CD4-positive, alpha-beta T cell treated with Interleukin-17A for 4 hours (primary cell): ENCODE data around the gene RNF20.
"Not testable (repeated sequence)": the region's sequence is repeated elsewhere in the genome, so short reads cannot be mapped to it uniquely, and the experiment has no call there.

ENCODE experiments used
- DNase-seq: peaks from one replicate; pipeline ENCODE4 v3.0.0-alpha.2; 2020; ENCODE audit warnings: mixed read lengths

RNF20 gene, protein sequence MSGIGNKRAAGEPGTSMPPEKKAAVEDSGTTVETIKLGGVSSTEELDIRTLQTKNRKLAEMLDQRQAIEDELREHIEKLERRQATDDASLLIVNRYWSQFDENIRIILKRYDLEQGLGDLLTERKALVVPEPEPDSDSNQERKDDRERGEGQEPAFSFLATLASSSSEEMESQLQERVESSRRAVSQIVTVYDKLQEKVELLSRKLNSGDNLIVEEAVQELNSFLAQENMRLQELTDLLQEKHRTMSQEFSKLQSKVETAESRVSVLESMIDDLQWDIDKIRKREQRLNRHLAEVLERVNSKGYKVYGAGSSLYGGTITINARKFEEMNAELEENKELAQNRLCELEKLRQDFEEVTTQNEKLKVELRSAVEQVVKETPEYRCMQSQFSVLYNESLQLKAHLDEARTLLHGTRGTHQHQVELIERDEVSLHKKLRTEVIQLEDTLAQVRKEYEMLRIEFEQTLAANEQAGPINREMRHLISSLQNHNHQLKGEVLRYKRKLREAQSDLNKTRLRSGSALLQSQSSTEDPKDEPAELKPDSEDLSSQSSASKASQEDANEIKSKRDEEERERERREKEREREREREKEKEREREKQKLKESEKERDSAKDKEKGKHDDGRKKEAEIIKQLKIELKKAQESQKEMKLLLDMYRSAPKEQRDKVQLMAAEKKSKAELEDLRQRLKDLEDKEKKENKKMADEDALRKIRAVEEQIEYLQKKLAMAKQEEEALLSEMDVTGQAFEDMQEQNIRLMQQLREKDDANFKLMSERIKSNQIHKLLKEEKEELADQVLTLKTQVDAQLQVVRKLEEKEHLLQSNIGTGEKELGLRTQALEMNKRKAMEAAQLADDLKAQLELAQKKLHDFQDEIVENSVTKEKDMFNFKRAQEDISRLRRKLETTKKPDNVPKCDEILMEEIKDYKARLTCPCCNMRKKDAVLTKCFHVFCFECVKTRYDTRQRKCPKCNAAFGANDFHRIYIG

DNA sequence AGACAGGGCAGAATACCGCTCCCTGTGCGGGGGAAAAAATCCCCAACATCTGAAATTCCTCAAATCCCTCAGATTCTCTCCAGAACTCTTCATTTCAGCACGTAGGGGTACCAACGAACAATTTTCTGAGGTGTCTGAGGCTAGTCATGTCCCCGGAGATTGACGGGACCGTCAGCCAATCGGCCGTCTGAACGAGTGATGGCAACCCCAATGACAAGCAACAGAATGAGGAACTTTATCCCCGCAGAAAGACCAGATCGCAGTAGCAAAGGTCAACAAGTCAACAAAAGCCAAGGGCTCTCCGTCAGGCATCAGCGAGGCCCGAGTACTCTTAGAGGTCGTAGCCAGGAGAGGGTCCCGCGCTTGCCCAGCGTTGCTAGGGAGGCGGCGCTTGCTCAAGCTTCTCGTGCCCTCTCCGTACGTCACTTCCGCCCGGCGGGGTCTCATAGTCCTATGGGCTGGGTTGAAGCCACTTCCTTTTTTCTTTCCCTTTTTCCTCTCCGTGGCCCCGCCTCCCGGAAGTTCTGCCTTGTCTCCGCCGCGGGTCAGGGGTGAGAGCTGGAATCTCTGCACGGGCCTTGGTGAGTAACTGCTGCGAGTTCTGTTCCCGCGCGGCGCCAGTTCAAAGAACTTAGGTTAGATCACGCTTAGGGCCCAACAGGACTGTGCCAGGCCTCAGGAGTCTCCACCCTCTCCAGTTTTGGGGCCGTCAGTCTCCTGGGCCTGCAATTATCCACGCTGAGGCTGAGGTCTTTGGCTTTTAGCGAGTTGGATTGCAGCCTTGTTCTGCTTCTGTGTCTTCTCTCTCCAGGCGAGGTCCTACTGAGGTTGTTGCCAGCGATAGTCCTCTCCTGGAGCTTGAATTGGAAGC is at the start of gene RNF20:
TSS of gene RNF20 (plus strand) at position 520 of the 871 bp plus-strand sequence. CDS start 1,571 bp downstream, outside the sequence.
- peak; percentile 100 for DNase-seq

DNA sequence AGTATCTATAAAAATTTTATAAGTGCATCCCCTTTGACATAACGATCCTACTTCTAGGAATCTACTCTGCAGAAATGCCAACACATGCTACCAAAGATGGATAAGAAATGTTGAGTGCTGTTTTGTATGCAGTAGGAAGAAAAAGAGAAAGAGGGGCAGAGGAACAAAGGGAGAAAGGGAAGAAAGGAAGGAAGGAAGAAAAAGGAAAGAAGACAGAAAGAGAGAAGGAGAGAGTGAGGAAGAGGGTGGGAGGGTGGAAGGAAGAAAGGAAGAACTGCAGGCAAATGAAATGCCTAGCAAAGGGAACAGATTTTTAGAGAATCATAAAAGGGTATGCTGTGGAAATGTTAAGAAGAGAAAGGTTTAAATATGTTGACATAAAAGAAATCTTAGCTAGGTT is 49.6 kb upstream of the RNF20 start:
- DNase-seq, result no peak

DNA sequence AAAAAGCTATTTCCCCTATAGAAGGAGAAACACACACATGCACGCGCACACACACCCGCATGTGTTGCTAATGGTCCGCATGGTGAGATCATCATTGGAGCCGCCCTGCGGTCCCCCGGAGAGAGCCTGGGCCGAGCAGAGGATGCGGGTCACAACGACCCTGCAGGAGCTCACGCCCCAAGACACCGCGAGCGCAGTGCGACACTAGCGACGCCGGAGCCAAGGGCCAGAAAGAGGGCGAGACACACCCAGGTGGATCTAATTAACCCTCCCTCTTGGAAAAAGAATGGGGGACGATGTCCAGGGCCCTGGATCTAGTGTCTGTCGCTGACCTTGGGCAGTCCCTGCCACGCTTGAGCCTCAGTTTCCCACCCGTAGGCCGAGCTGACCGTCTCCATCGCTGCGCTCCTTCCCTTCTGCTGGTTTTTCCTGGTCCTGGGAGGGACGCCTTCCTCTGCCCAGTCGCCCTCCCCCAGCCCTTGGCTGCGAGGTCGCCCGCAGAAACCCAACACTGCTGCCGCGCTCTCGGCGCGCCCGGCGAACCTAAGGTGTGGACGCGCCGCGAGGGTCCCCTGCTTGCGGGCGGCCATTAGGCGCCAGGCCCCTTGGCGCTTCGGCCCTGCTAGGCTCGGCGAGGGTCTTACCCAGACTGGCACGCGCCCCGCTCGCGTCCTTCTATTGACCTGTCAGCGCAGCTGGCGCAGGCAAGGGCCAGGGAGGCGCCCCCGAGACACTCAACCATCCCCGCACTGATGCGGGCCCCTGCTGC is 47.5 kb upstream of the RNF20 start:
- DNase-seq, result no peak

DNA sequence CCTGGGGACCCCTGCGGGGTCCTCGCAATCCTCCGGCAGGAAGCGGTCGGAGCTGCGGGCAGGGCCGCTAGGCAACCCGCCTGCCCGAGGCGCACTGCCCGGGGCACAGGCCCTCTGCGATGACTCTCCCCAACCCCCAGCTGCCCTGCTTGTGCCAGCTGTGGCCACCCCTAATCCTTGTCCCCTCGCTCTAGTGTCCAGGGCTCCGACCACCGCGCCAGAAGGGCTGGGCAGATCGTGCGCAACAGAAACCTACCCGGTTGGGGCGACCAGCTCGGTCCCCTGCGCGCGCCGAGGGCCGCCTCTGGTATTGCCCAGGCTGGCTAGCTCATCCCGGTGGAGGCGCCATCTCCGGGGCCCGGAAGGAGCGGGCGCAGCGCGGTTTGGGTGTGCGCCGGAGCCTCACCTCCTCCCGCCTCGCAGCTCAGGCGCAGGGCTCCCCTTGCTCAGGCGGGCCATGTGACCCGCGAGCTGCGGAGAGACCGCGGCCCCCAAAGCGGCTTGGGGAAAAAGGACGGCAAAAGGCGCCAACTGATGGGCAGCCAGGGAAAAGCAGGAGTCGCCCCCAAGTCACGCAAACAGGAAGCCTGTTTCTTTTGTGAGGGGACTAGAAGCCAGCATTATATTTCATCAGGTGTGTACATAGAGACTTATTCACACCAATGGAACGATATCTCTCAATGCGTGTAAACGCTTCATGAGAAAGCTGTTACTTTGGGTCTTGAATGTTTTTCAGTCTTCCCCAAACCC is 46.8 kb upstream of the RNF20 start:
- DNase-seq, result no peak

DNA sequence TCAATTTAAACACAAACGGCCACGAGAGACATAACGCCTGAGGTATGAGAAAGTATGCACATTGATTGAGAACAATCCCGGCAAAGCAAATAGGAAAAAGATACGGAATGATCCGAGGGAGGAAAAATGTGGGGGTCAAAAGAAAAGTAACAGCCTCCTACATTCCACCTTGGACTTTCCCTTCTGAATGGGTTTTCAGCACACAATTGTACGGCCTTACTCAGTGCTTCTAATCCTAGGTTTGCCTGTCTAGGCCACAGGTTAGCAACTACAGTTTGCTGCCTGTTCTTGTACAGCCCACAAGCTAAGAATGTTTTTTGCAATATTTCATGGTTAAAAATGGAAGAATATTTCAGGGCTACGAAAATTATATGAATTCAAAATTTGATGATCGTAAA is 46.2 kb upstream of the RNF20 start:
- DNase-seq, result no peak

DNA sequence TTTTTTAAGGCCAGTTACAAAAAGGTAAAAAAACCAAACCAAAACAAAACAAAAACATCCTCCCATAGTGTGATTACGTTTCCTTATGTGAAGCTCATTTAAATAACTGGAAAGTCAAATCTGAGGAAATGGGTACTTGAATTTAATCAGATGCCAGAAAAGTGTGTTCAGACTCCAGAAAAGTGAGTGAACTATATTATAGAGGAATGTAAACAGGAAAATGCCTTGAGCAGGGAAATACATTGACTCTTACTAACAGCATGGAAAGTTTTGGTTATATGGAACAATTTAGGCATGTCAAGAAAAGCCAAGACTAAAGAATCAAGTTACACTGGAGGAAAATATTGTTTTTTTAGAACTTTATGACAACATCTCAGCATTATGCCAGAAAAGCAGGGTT is 37.8 kb upstream of the RNF20 start:
- DNase-seq, result no peak

DNA sequence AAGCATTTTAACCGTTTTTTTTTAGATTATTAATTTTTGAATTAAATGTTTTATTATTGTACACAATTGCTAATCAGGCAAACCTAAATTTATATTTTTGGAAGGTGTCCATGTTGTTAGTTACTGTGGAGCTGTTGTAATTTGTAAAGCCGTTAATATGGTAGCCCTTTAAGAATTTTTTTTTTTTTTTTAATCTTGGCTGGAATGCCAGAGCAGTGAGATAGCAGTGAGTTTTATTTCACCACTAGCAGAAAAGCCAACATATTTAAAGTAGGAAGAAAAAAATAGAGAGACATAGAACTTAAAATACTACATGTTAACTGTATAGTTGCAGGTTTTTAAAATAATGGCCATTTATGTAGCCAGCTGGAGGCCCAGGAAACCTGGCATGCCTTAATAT is 35.3 kb upstream of the RNF20 start:
- DNase-seq, result no peak

DNA sequence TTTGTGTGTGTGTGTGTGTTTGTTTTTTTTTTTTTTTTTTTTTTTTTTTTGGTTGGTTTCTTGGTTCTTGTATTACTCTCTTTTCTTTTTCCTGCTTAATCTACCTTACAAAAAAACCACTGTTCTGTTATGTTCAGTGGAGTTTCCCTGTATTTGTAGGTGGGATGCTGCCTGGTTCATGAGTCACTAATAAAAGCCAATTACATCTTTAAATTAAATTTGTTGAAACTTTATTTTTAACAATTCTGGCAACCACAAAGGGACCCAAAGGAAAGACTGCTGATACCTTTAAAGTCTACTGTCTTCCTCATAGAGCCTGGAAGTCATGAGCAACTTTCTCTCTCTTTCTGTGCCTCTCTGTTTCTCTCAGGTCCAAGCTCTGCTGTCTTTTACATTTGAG is 29.5 kb upstream of the RNF20 start:
- no peak for DNase-seq

DNA sequence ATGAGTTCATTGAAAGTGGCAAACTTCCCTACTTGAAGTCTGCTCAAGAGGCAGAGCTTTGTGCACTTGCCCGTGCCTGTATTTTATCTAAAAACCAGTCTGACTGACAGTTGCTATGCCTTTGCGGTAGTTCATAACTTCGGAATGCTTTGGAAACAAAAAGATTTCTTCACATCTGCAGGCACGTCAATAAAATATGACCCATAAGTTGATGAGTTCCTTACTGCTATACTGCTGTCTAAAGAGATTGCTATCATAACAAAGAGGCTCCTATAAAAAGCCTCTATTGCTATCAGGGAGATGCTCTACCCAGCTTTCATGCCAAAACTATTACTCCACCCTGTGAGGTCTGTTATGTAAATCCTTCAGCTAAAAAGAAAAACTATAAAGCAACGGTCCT is 25.4 kb upstream of the RNF20 start:
- no peak for DNase-seq

DNA sequence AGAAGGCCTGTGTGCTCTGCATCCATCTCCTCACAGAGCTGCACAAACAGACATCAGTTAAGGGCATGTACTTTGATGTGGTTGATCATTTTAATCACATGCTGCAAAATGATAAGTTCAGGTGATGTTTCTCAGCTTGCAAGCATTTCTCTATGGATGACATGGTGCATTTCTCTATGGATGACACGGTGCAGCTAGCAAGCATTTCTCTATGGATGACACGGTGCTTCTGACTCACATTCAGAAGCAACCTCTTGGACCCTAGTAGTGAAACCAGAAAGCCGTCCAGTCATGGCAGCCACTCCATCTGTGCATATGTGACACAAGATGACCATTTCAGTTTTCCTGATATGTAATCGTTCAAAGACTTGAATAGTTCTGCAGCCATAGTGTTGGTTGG is 24.1 kb upstream of the RNF20 start:
- DNase-seq, result no peak

DNA sequence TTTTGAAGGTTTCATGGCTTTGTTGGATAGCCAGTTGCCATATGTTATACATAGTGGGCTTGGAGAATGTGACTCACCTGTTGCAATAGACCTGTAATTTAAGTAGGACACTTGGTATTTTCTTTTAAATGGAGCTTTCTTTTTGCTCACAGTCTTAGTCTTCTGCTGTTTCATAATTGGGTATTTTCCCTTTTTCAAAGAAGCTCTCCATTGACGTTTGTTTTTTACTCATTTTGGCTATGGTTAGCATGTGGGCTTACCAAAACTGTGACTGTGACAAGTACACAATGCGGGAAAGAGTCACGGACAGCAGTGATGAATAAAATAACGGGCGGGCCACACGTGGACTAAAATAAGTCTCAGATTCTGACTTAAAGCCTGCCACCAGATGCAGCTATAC is 23.2 kb upstream of the RNF20 start:
- no peak for DNase-seq

DNA sequence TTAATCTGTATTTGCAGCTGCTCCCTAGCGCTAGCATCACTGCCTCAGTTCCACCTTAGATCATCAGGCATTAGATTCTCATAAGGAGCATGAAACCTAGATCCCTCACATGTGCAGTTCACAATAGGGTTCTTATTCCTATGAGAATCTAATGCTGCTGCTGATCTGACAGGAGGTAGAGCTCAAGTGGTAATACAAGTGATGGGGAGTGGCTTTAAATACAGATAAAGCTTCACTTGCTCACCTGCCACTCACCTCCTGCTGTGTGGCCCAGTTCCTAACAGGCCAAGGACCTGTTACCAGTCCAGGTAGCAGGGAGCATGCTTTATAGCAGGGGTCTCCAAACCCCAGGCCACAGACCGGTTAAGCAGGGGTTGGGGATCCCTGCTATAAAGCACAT is 22.6 kb upstream of the RNF20 start:
- no peak for DNase-seq

DNA sequence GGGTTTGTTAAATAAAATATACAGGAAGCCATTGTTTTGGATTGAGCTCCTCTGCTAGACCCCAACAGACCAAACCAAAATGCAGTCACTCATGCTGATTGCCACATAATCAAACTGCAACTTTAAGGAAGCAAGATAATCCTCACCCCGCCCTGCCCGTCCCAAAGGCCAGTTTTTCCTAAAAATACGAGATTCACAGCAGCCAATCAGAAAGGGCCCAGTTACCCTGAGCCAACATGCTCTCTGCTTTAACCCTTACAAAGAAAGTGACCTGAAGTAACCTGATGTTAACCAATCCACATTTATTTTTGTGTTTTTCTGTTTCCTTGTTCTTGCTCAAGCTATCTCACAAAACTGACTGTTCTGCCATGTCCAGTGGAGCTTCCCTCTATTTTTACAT is 21.5 kb upstream of the RNF20 start:
- DNase-seq, result no peak

DNA sequence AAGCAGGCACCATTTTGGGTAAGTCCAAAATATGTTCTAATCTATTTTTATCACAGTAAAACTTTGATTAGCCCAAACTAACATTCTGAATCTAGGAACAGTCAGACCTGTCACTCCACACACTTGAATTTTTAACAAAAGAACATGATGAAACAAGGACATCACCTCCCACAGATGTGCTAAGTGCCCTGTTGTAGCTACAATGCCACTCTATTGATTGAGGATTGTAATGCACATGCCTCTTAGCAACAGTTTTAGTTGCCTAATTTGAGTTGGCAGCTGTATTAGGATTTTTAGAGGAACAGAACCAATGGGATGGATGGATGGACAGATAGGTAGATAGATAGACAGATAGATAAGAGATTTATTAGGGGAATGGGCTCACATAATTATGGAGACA is 20.3 kb upstream of the RNF20 start:
- no peak for DNase-seq

DNA sequence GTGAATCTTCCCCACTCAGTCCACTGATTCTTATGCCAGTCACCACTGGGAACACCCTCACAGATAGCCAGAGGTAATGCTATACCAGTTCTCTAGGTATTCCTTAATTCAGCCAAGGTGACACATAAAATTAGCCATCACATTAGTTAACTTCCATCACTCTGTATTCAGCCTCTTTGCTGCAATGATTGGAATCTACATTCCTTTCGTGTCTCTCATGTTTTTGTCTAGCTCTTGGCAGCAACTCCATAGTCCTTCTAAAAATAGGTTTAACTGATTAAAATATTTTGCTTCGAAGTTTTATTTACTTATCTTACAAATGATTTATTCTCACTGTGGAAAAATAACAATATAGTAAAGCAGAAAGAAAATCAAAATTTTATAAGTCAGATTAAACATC is 19.6 kb upstream of the RNF20 start:
- DNase-seq, result no peak

DNA sequence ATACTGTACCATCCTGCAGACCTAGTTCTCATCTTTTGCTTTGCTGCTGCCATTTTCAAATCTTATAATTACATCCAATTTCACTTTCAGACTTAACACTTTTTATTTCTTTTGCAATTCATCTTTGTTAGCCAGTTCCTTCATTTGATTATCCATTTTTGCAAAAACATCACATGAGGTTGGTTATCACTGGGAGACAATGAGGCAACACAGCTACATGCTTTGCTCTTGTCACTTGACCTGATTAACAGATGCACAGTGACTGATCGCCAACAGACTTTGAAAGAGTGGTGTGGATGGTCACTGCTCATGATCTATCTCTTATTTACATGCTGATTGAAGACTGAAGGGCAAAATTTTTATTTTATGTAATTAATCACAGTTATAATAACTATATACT is 17.0 kb upstream of the RNF20 start:
- no peak for DNase-seq

DNA sequence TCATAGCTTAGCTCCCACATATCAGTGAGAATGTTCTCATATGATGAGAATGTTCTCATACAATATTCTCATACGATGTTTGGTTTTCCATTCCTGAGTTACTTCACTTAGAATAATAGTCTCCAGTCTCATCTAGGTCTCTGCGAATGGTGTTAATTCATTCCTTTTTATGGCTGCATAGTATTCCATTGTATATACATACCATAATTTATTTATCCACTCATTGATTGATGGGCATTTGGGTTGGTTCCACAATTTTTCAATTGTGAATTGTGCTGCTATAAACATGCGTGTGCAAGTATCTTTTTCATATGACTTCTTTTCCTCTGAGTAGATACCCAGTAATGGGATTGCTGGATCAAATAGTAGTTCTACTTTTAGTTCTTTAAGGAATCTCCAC is 15.2 kb upstream of the RNF20 start:
- not testable (repeated sequence) for DNase-seq

DNA sequence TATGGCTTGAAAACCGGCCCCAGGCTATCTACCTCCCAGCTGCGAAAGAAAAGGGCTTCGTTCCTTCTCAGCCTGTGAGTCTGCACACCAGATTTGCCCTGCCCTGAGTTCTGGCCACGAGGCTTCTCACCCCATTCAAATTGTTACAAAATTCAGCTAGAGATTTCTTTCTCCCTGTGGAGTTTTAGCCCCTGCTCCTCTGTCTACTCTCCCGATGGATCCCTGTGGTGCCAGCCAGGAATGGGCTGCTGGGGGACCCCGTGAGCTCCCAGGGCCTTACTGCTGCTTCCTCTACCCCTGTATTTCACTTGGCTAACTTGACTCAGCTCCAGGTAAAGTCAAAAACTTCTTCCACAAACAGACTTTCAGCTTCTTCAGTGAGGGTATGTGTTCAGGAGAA is 9.3 kb upstream of the RNF20 start:
- DNase-seq, result no peak

DNA sequence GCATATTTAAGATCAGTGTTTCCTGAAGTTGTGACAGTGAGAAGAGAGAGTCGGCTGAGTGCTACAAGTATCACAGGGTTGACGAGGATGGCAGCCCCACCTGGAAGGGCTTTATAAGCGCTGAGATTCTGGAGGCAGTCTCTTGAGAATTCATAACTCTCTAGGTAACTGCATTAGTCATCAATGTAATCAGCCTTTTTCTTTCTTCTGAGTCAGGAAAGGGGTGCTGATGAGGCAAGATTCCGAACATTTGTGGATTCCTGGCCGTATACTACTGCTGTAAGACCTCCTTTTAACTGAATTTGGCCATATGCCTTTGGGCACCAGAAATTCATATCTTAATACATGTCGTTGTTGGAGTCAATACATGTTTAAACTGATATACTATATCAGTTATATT is 6.6 kb upstream of the RNF20 start:
- DNase-seq, result no peak

DNA sequence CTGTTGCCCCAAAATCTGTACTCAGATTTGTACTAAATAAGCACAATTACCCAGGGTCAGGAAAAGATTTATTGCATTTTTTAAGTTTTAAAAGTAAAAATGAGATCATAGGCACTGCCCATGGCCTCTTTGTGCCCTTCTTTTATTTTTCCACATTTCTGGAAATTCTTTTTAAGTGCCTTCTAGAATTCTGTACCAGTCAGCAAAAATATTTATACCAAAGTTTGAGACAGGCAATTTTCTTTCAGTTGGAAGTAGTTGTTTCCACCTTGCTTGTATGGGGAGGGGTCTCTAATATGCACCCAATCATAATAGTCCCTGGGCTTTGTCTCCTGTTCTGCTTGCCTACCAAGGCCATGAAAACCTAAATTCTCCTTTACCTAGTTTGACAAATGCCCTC is 5.6 kb upstream of the RNF20 start:
- DNase-seq, result no peak

DNA sequence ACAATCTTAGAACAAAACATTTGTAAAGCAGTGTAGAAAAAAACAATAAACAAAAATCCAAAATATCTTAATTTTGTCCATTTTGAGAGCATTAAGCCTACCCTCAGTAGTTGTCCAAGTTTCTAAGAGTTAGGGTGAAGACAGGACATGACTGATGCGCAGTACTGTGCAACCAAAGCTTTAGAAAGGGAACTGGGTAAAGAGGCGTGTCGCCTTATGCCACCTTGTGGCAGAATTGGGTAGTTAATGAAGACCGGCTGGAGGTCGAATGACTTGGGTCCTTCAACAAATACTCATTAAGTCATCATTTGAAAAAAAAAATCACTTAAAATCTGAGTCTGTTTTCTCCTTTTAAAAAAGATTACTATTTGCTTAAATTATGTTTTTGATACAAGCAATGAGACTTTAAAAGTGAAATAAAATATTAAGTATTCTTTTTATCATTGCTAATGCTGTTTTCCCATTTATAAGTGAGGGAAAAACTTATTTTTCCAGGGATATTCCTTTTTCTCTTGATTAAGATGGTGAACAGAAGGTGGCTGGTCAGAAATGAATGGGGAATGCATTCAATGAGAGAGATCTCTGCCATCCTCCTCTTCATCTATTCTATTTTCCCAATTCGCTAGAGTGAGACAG is 3.5 kb upstream of the RNF20 start:
- peak; percentile 72 for DNase-seq
